Upper lobe of left lung (tissue), 6 donors: ENCODE data around the gene RPIA. TPM values are rescaled to one million over a fixed set of nuclear protein-coding genes. Genes with fewer than 3 reads are reported as not detected.
A peak's percentile ranks its signal among the peaks of the same experiment; 100 is the strongest.

ENCODE experiments used
- ATAC-seq, 2 donors: fragments of 200-7000 bp; cut with Tn5 transposase; one replicate each; pipeline ENCODE4 v1.9.1; 2022; ENCODE audit warnings: mild to moderate bottlenecking in 2 of 2, moderate library complexity in 2 of 2; ENCODE audit not compliant: low FRiP score in 2 of 2
- DNase-seq, 2 donors: peaks; one replicate each; pipeline ENCODE4 v3.0.0-alpha.2; 2019 to 2020
- H3K27ac ChIP-seq, 4 donors: fragments of 200-600 bp; sonication (generic); one replicate each; pipeline ENCODE4 v1.5.1; 2016 to 2019
- H3K27me3 ChIP-seq, 4 donors: fragments of 200-600 bp; sonication (generic); one replicate each; pipeline ENCODE4 v1.5.1; 2017 to 2019
- H3K36me3 ChIP-seq, 4 donors: fragments of 200-600 bp; sonication (generic); one replicate each; pipeline ENCODE4 v1.5.1; 2016 to 2019
- H3K4me1 ChIP-seq, 4 donors: fragments of 200-600 bp; sonication (generic); one replicate each; pipeline ENCODE4 v1.5.1; 2018 to 2019
- H3K4me3 ChIP-seq, 4 donors: fragments of 200-600 bp; sonication (generic); one replicate each; pipeline ENCODE4 v1.5.1; 2017 to 2019; ENCODE audit warnings: mild to moderate bottlenecking in 2 of 4, moderate library complexity in 1 of 4
- H3K9me3 ChIP-seq, 4 donors: fragments of 200-600 bp; sonication (generic); one replicate each; pipeline ENCODE4 v1.5.1; 2018 to 2019
- EP300 ChIP-seq, 4 donors: sonication (generic); formaldehyde crosslinking; IDR thresholded peaks; one replicate each; pipeline ENCODE4 v1.5.1; 2017; ENCODE audit warnings: antibody characterized with exemption in 4 of 4, control low read depth in 2 of 4
- POLR2A ChIP-seq, 4 donors: fragments of 450-650 bp; IDR thresholded peaks; one replicate each; pipeline ENCODE4 v1.5.1; 2016 to 2017; ENCODE audit warnings: antibody characterized with exemption in 4 of 4, mild to moderate bottlenecking in 2 of 4
- POLR2AphosphoS5 ChIP-seq, 2 donors: sonication (generic); formaldehyde crosslinking; IDR thresholded peaks; one replicate each; pipeline ENCODE4 v1.5.1; 2017; ENCODE audit warnings: antibody characterized with exemption in 2 of 2
- WGBS, 2 donors: methylation state at CpG; one replicate each; pipeline ENCODE4 v1.1.5; 2017 to 2018; 5-methylcytosine and 5-hydroxymethylcytosine counted together
- total RNA-seq, 6 donors: library from RNA; depleted of rRNA in 4 of 6; stranded (reverse); fragments of >200 nt in 4 of 6; gene quantifications; one replicate each; pipeline versions ENCODE4 v1.1.0 to v1.2.1, GENCODE V29; 2016 to 2021
- TF ChIP-seq, protein P1 (sequence below), 6 experiments: fragments of 450-650 bp in 4 of 6; fragments of 200-600 bp in 2 of 6; sonication (generic) in 2 of 6; IDR thresholded peaks; one replicate each; pipeline ENCODE4 v1.5.1; 2016 to 2019; ENCODE audit warnings: antibody characterized with exemption in 6 of 6
- donor health status: DM: no; HTN: no; CAD: no; lungs with moderate emphysema.
- donor health status: DM: no; HTN: yes; CAD: no; lungs with severe emphysema.

The RPIA gene
- total RNA-seq, 6 donors from 2014 or later: 12.6 to 21.0 (median 15.4) TPM

DNA sequence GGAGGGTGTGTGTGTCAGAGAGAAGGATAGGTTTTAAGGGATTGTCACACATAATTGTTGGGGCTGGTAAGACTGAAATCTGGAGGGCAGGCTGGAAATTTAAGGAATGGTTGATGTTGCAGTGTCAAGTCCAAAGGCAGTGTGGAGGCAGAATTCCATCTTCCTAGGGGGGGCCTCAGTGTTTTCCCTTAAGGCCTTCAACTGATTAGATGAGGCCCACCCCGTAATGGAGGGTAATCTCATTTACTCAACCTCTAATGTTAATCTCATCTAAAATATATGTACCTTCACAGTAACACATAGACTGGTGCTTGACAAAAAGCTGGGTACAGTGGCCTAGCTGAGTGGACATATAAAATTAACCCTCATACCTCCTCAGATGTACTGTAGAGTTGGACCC lies 30.9 kb upstream of the RPIA start:
- DNase-seq (no peak), ATAC-seq (no peak)
- 95 to 100% methylated on average over 1 of the region's 1 CpG for WGBS, 2 donors
- no peaks in the 10 kb centered on the region for H3K9me3 ChIP-seq
- H3K36me3 ChIP-seq: no peaks in the 10 kb centered on the region
- no peaks in the 10 kb centered on the region for H3K27me3 ChIP-seq
- no peak overlapping the region for H3K27ac ChIP-seq
- H3K4me1 ChIP-seq: peaks cover 3 to 10% (median 5%) of the 10 kb centered on the region in 4 donors
- TF ChIP-seq EP300 (IDR thresholded peaks at IDR 0.05): no peak
- no peak for TF ChIP-seq POLR2A (IDR thresholded peaks at IDR 0.05)
- TF ChIP-seq, protein P1, sequence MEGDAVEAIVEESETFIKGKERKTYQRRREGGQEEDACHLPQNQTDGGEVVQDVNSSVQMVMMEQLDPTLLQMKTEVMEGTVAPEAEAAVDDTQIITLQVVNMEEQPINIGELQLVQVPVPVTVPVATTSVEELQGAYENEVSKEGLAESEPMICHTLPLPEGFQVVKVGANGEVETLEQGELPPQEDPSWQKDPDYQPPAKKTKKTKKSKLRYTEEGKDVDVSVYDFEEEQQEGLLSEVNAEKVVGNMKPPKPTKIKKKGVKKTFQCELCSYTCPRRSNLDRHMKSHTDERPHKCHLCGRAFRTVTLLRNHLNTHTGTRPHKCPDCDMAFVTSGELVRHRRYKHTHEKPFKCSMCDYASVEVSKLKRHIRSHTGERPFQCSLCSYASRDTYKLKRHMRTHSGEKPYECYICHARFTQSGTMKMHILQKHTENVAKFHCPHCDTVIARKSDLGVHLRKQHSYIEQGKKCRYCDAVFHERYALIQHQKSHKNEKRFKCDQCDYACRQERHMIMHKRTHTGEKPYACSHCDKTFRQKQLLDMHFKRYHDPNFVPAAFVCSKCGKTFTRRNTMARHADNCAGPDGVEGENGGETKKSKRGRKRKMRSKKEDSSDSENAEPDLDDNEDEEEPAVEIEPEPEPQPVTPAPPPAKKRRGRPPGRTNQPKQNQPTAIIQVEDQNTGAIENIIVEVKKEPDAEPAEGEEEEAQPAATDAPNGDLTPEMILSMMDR (IDR thresholded peaks at IDR 0.05): no peak
- no peak for TF ChIP-seq POLR2AphosphoS5 (IDR thresholded peaks at IDR 0.05)
- H3K4me3 ChIP-seq: no peak overlapping the region

DNA sequence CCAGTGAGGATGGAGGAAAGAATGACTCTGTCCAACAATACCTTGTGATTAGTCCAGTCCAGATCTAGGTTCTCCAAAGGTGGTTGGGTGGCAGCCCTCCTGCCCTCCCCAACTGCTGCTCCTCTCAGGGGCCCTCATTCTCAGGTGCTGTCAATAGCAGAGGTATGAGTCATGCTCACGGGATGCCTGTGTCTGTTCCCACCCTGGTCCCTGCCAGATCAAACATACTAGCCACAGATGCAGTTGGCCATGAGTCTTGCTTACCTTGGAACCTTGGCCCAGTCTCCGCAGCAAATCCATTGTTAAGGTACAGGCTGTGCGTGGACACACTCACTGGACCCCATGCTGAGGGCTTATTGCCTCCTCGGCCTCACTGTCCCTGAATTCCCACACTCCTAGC lies 24.9 kb upstream of the RPIA start:
- ATAC-seq (no peak), DNase-seq (no peak)
- TF ChIP-seq, protein P1 (IDR thresholded peaks at IDR 0.05): no peak
- TF ChIP-seq POLR2AphosphoS5 (IDR thresholded peaks at IDR 0.05) (no peak), POLR2A (IDR thresholded peaks at IDR 0.05) (no peak), EP300 (IDR thresholded peaks at IDR 0.05) (no peak)
- H3K27me3 ChIP-seq: no peaks in the 10 kb centered on the region
- no peak overlapping the region for H3K4me3 ChIP-seq
- WGBS, 2 donors: 81 to 92% methylated on average over 4 of the region's 4 CpGs
- H3K27ac ChIP-seq: no peak overlapping the region
- H3K4me1 ChIP-seq: no peaks in the 10 kb centered on the region
- no peaks in the 10 kb centered on the region for H3K36me3 ChIP-seq
- no peaks in the 10 kb centered on the region for H3K9me3 ChIP-seq

DNA sequence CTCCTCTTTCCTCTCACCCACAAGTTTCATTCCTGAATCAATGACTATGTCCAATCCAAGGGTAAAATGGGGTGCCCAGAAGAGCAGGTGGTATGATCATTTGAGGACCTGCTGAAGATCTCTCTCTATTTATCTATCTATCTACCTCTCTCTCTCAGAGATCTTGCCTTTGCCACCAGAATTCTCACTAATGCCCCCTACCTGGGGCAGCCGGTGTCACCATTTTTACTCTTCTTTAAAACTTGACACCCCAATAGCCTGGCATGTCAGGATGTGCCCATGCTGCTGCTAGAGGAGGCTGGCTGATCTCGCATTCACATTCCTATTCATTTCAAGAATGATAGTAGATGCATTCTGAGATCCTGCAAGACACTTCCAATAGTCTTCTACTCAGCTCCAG lies 24.3 kb upstream of the RPIA start:
- no peak for DNase-seq
- no peaks in the 10 kb centered on the region for H3K4me1 ChIP-seq
- no peak overlapping the region for H3K4me3 ChIP-seq
- H3K36me3 ChIP-seq: no peaks in the 10 kb centered on the region
- no peak for TF ChIP-seq POLR2AphosphoS5 (IDR thresholded peaks at IDR 0.05)
- TF ChIP-seq, protein P1 (IDR thresholded peaks at IDR 0.05): no peak
- no peak for TF ChIP-seq POLR2A (IDR thresholded peaks at IDR 0.05)
- no peak for TF ChIP-seq EP300 (IDR thresholded peaks at IDR 0.05)
- 86 to 88% methylated on average over 2 of the region's 2 CpGs for WGBS, 2 donors
- H3K27me3 ChIP-seq: no peaks in the 10 kb centered on the region
- ATAC-seq: no peak
- no peaks in the 10 kb centered on the region for H3K9me3 ChIP-seq
- no peak overlapping the region for H3K27ac ChIP-seq

DNA sequence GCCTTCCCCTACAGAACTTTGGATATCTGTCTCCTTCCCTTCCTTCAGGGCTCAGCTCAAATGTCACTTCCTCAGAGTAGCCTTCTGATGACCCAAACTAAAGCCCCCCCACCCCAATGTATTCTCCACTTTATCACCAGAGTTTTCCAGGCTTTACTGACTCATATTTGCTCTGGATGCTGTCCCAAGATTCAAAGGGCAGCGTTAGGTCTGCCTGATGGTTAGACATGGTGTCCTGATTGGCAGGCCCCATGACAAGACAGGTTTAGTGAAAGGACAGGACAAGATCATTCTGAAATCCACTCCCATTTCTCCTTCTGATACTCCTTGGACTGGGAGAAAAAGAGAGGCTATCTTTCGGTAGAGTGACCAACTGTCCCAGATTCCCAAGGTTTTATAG lies 22.6 kb upstream of the RPIA start:
- WGBS, 2 donors: 91 to 96% methylated on average over 2 of the region's 2 CpGs
- Histone ChIP-seq H3K27me3 (no peaks in the 10 kb centered on the region), H3K4me1 (no peaks in the 10 kb centered on the region), H3K27ac (no peak overlapping the region), H3K9me3 (no peaks in the 10 kb centered on the region), H3K4me3 (no peak overlapping the region), H3K36me3 (no peaks in the 10 kb centered on the region)
- TF ChIP-seq EP300 (IDR thresholded peaks at IDR 0.05): no peak
- TF ChIP-seq POLR2AphosphoS5 (IDR thresholded peaks at IDR 0.05): no peak
- TF ChIP-seq, protein P1 (IDR thresholded peaks at IDR 0.05): no peak
- TF ChIP-seq POLR2A (IDR thresholded peaks at IDR 0.05): no peak
- DNase-seq (no peak), ATAC-seq (no peak)

DNA sequence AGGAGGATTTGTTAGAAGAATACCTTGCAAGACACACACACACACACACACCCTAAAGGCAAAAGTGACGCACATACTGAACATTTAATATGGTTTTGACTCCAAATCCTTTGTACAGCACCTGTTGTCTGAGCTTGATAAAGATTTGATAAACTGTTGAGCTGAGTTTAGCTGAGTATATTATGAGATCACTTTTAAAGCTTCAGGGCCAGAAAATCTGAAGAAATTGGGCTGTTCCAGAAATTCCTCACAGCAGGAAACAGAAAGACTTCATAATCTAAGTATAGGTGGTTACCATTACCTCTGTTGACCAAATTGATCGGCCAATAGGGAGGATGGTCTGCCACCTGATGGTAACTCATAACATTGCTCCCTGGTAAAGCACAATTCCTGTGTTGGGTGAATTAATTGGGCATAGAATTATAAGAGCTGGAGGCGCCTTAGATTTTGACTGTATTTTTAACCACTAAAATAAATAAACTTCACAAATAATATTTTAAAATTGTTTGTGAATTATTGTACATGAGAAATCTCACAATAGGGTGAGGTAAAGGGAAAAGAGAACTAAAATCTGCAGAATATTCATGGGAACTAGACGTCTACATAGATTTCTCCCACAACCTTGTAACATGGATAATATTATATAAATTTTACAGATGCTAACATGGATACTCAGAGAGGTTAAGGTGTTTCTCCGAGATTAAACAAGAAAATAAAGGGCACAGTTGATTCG lies 21.8 kb upstream of the RPIA start:
- H3K27ac ChIP-seq: no peak overlapping the region
- peak in 1 of 2 donors; percentile 68 for ATAC-seq
- WGBS, 2 donors: 67 to 71% methylated on average over 6 of the region's 6 CpGs
- TF ChIP-seq, protein P1 (IDR thresholded peaks at IDR 0.05): peak; percentile 19 to 67 (median 50)
- TF ChIP-seq POLR2AphosphoS5 (IDR thresholded peaks at IDR 0.05): no peak
- no peaks in the 10 kb centered on the region for H3K36me3 ChIP-seq
- no peak for DNase-seq
- no peaks in the 10 kb centered on the region for H3K9me3 ChIP-seq
- H3K4me3 ChIP-seq: no peak overlapping the region
- H3K4me1 ChIP-seq: no peaks in the 10 kb centered on the region
- no peaks in the 10 kb centered on the region for H3K27me3 ChIP-seq
